HepG2 (cell line): Measurements from ENCODE around the gene TAF5. TPM values are rescaled to one million over a fixed set of nuclear protein-coding genes. Genes with fewer than 3 reads are reported as not detected.

Source experiments
- AKNA ChIP-seq: sonication (generic); formaldehyde crosslinking; IDR thresholded peaks from 2 replicates; pipeline ENCODE4 v1.4.0; 2020; ENCODE audit warnings: missing genetic modification reagents, borderline replicate concordance
- CBX2 ChIP-seq, 2 experiments: fragments of 200-600 bp in 1 of 2; sonication (generic); formaldehyde crosslinking in 1 of 2; IDR thresholded peaks; 2 replicates each; pipeline versions ENCODE4 v1.7.0 to v1.8.1; 2018 to 2022; ENCODE audit warnings: low read depth in 2 of 2, low read length in 1 of 2, mild to moderate bottlenecking in 1 of 2, missing genetic modification reagents in 1 of 2
- HIVEP1 ChIP-seq: sonication (generic); formaldehyde crosslinking; IDR thresholded peaks from 2 replicates; pipeline ENCODE4 v1.4.0; 2020; ENCODE audit warnings: mild to moderate bottlenecking, missing genetic modification reagents
- HMGXB4 ChIP-seq, 2 experiments: sonication (generic) in 1 of 2; formaldehyde crosslinking in 1 of 2; IDR thresholded peaks; 2 replicates each; pipeline versions ENCODE4 v1.4.0 to v1.6.1; 2018 to 2020; ENCODE audit warnings: missing genetic modification reagents in 2 of 2, borderline replicate concordance in 1 of 2, low read depth in 1 of 2, mild to moderate bottlenecking in 1 of 2, missing biosample characterization in 1 of 2
- MTERF4 ChIP-seq: sonication (generic); formaldehyde crosslinking; IDR thresholded peaks from 2 replicates; pipeline ENCODE4 v1.8.0; 2023; ENCODE audit warnings: mild to moderate bottlenecking, missing genetic modification reagents
- PRDM4 ChIP-seq: sonication (generic); formaldehyde crosslinking; IDR thresholded peaks from 2 replicates; pipeline ENCODE4 v1.9.0; 2021; ENCODE audit warnings: missing genetic modification reagents, borderline replicate concordance
- RAD21 ChIP-seq: fragments of 450-650 bp; formaldehyde crosslinking; IDR thresholded peaks from 2 replicates; pipeline ENCODE4 v1.5.0; 2020; ENCODE audit warnings: mild to moderate bottlenecking
- RFXAP ChIP-seq: sonication (generic); formaldehyde crosslinking; IDR thresholded peaks from 2 replicates; pipeline ENCODE4 v1.4.0; 2020; ENCODE audit warnings: missing genetic modification reagents, borderline replicate concordance
- ZGPAT ChIP-seq: IDR thresholded peaks from 2 replicates; pipeline ENCODE4 v1.6.1; 2016; ENCODE audit warnings: mild to moderate bottlenecking
- ZNF414 ChIP-seq: sonication (generic); formaldehyde crosslinking; IDR thresholded peaks from 2 replicates; pipeline ENCODE4 v1.5.0; 2020; ENCODE audit warnings: missing genetic modification reagents
- ZNF580 ChIP-seq: IDR thresholded peaks from 2 replicates; pipeline ENCODE4 v1.6.1; 2016; ENCODE audit warnings: low read depth, borderline replicate concordance
- ZNF704 ChIP-seq: sonication (generic); formaldehyde crosslinking; IDR thresholded peaks from 2 replicates; pipeline ENCODE4 v1.8.1; 2023; ENCODE audit warnings: mild to moderate bottlenecking, inconsistent platforms, moderate library complexity, missing genetic modification reagents, borderline replicate concordance
- ZNF792 ChIP-seq: IDR thresholded peaks from 2 replicates; pipeline ENCODE4 v1.6.1; 2016
- polyA plus RNA-seq, 8 experiments: library from polyadenylated mRNA; depleted of rRNA in 3 of 8; stranded (reverse) in 7 of 8; unstranded in 1 of 8; fragments of >200 nt; fragmentation: Illumina TruSeq in 4 of 8; extraction: Trizol in 4 of 8; gene quantifications; 2 replicates each; pipeline versions ENCODE4 v1.2.1 to v1.2.3, GENCODE V29; 2011 to 2016; ENCODE audit warnings: low read depth in 4 of 8, missing spikeins in 1 of 8, mixed read lengths in 1 of 8; ENCODE audit not compliant: insufficient read depth in 1 of 8
- total RNA-seq, 5 experiments: library from RNA; depleted of rRNA; stranded (reverse); fragments of >200 nt; fragmentation: Illumina TruSeq; extraction: Trizol; gene quantifications; 2 replicates each; pipeline ENCODE4 v1.2.3, GENCODE V29; 2016; ENCODE audit warnings: low read depth in 1 of 5

TAF5 gene
- total and polyA plus RNA-seq, 2 of the 13 experiments (the other 11 are each of a cell fraction or from before 2014, with no cell fraction given), result 3.8 to 8.7 TPM

GRCh38 chr10:103396789-103397087, 29.0 kb downstream of the TAF5 start (continued):
- TF ChIP-seq AKNA (no peak), PRDM4 (CRISPR knock-in tag) (0 out of 2 replicates have a peak, but pooled peaks have one; percentile 46), ZNF414 (CRISPR knock-in tag) (0 out of 2 replicates have a peak, but pooled peaks have one; percentile 67), ZGPAT (CRISPR knock-in tag) (0 out of 2 replicates have a peak, but pooled peaks have one; percentile 11), HIVEP1 (CRISPR knock-in tag) (0 out of 2 replicates have a peak, but pooled peaks have one; percentile 6), RAD21 (CRISPR knock-in tag) (0 out of 2 replicates have a peak, but pooled peaks have one; percentile 26), HMGXB4 (CRISPR knock-in tag; IDR thresholded peaks at IDR 0.05; ENCODE audit: borderline replicate concordance in 1 of 2, low read depth in 1 of 2) (peak in 1 of 2 experiments; percentile 3; a peak in 2 of 4 replicates), ZNF580 (CRISPR knock-in tag) (0 out of 2 replicates have a peak, but pooled peaks have one; percentile 13), MTERF4 (CRISPR knock-in tag) (peak; percentile 93; the same call in 1 of the 2 replicates), CBX2 (IDR thresholded peaks at IDR 0.05; ENCODE audit: low read depth, low read length) (no peak), CBX2 (CRISPR knock-in tag; IDR thresholded peaks at IDR 0.05; ENCODE audit: low read depth) (no peak), RFXAP (CRISPR knock-in tag) (0 out of 2 replicates have a peak, but pooled peaks have one; percentile 0), ZNF792 (0 out of 2 replicates have a peak, but pooled peaks have one; percentile 0), ZNF704 (CRISPR knock-in tag) (0 out of 2 replicates have a peak, but pooled peaks have one; percentile 43)
